ENCODE results near the gene BLOC1S3. TPM values are rescaled to one million over a fixed set of nuclear protein-coding genes. Genes with fewer than 3 reads are reported as not detected.

BLOC1S3 gene
- total RNA-seq, 1 donor from 2014 or later = 15.9 TPM

DNA sequence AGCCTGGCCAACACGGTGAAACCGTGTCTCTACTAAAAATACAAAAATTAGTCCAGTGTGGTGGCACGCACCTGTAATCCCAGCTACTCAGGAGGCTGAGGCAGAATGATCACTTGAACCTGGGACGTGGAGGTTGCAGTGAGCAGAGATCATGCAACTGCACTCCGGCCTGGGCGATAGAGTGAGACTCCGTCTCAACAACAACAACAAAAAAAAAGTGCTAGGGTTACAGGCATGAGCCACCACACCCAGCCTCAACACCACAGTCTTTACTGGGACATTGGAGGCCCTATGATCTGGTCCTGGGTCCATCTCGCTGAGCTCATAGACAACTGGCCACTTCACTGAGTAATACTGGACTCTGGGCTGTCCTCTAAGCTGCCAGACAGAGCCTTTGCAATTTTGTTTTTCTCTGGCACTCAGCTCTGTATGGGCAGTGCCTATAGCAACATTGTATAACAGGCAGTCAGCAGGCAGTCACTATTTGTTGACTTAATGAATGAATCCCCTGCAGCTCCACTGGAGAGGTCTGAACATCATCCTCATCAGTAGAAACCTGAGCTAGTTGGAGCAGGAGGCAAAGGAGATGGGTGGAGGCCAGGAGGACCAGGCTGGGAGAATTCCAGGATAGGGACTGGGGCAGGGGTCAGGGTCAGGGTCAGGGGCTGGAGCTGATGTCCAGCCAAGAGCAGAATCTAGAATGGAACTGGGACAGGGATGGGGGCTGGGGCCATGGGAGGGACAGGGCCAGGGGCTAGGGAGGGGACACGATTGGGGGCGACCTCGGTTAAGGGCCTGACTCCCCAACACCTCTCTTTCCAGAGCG lies 8.1 kb downstream of the BLOC1S3 start:
- DNase-seq = no peak
- TF ChIP-seq CTCF (IDR thresholded peaks at IDR 0.05) = no peak
- ATAC-seq = peak; percentile 8 to 14
- Histone ChIP-seq H3K27ac (no peak overlapping the region), H3K27me3 (ENCODE audit: low read depth) (no peaks in the 10 kb centered on the region), H3K4me3 (no peak overlapping the region), H3K4me1 (no peaks in the 10 kb centered on the region), H3K9me3 (no peaks in the 10 kb centered on the region), H3K36me3 (peaks cover 4% of the 10 kb centered on the region)
- intact Hi-C loops (cut with DNase I) = no loop called here

DNA sequence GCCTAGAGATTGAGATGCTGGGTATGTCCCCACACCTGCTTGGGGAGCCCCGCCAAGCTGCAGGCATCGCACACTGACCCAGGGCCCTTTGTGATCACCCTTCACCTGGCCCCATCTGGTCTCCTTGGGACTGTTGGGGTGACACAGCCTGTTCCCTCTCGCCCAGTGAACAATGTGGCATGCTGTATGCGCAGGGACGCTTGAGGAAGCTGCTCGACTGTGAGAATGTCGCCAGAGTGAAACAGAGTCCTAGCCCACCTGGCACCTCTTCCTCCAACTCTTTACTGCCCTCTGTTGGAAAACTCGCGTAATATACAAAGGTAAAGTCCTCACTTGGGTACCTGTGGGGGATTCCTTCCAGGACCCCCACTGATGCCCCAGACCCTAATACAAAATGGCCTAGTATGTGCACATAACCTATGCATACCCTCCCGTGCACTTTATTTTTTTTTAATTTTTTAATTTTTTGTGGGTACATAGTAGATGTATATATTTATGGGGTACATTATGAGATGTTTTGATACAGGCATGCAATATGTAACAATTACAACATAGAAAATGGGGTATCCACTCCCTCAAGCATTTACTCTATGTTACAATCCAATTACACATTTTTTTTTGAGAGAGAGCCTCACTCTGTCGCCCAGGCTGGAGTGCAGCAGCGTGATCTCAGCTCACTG lies 9.0 kb downstream of the BLOC1S3 start:
- no peaks in the 10 kb centered on the region for H3K9me3 ChIP-seq
- DNase-seq = no peak
- no peak overlapping the region for H3K27ac ChIP-seq
- H3K27me3 ChIP-seq (ENCODE audit: low read depth) = no peaks in the 10 kb centered on the region
- no peak overlapping the region for H3K4me3 ChIP-seq
- ATAC-seq = peak; percentile 60 to 61
- no peaks in the 10 kb centered on the region for H3K36me3 ChIP-seq
- peak; percentile 53 for TF ChIP-seq CTCF (IDR thresholded peaks at IDR 0.05)
- intact Hi-C loops (cut with DNase I) = no loop called here
- no peaks in the 10 kb centered on the region for H3K4me1 ChIP-seq

DNA sequence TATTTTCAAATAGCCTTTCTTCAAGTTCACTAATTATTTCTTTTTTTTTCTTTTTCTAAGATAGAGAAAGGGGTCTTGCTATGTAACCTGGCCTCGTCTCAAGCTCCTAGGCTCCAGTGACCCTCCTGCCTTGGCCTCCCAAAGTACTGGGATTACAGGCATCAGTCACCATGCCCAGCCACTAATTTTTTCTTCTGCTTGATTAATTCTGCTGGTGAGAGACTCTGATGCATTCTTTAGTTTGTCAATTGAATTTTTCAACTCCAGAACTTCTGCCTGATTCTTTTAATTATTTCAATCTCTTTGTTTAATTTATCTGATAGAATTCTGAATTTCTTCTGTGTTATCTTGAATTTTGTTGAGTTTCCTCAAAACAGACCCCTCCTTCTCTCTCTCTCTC lies 11.4 kb downstream of the BLOC1S3 start:
- Histone ChIP-seq H3K27ac (no peak overlapping the region), H3K4me3 (no peak overlapping the region), H3K4me1 (no peaks in the 10 kb centered on the region), H3K9me3 (no peaks in the 10 kb centered on the region), H3K36me3 (no peaks in the 10 kb centered on the region), H3K27me3 (ENCODE audit: low read depth) (no peaks in the 10 kb centered on the region)
- DNase-seq (no peak), ATAC-seq (no peak)
- intact Hi-C loops (cut with DNase I) = no loop called here
- no peak for TF ChIP-seq CTCF (IDR thresholded peaks at IDR 0.05)

- Histone ChIP-seq H3K9me3 (no peaks in the 10 kb centered on the region), H3K4me1 (no peaks in the 10 kb centered on the region), H3K27ac (no peak overlapping the region), H3K27me3 (ENCODE audit: low read depth) (no peaks in the 10 kb centered on the region), H3K36me3 (no peaks in the 10 kb centered on the region), H3K4me3 (no peak overlapping the region)
- ATAC-seq = no peak
- intact Hi-C loops (cut with DNase I) = no loop called here
- no peak for DNase-seq
- TF ChIP-seq CTCF (IDR thresholded peaks at IDR 0.05) = no peak
These were observed 12.8 kb downstream of the BLOC1S3 start for GRCh38 chr19:45191375-45191774.

- DNase-seq = no peak
These were observed 17.2 kb downstream of the BLOC1S3 start for GRCh38 chr19:45195764-45196163.

More at GRCh38 chr19:45195764-45196163, 17.2 kb downstream of the BLOC1S3 start:
- no peak for TF ChIP-seq CTCF (IDR thresholded peaks at IDR 0.05)
- H3K9me3 ChIP-seq = no peaks in the 10 kb centered on the region
- no peaks in the 10 kb centered on the region for H3K27me3 ChIP-seq (ENCODE audit: low read depth)
- intact Hi-C loops (cut with DNase I) = no loop called here
- no peak for ATAC-seq
- H3K4me1 ChIP-seq = no peaks in the 10 kb centered on the region
- H3K27ac ChIP-seq = no peak overlapping the region
- H3K4me3 ChIP-seq = no peak overlapping the region
- H3K36me3 ChIP-seq = no peaks in the 10 kb centered on the region
